Mesendoderm (in vitro differentiated cells): Measurements from ENCODE around the gene SLC25A13.

ENCODE experiments used
- DNase-seq: peaks from one replicate; pipeline ENCODE4 v3.0.0; 2013
- H2AK5ac ChIP-seq: 2 replicates; pipeline ENCODE4 v1.6.1; 2013; ENCODE audit warnings: low read length, inconsistent platforms
- H2BK120ac ChIP-seq: 2 replicates; pipeline ENCODE4 v1.6.1; 2013; ENCODE audit warnings: low read depth, mild to moderate bottlenecking, low read length, moderate library complexity, mixed read lengths
- H2BK15ac ChIP-seq: replicated peaks from 2 replicates; pipeline ENCODE4 v1.6.1; 2013; ENCODE audit warnings: low read depth, mild to moderate bottlenecking, moderate library complexity
- H2BK5ac ChIP-seq: 2 replicates; pipeline ENCODE4 v1.6.1; 2013; ENCODE audit warnings: low read length, inconsistent platforms
- H3K18ac ChIP-seq: 2 replicates; pipeline ENCODE4 v1.6.1; 2013; ENCODE audit warnings: mild to moderate bottlenecking, low read length, mixed read lengths
- H3K23ac ChIP-seq: one replicate; pipeline ENCODE4 v1.6.1; 2013; ENCODE audit warnings: low read length
- H3K27ac ChIP-seq: 2 replicates; pipeline ENCODE4 v1.5.1; 2013; ENCODE audit warnings: low read depth, mild to moderate bottlenecking, inconsistent platforms, low read length, moderate library complexity
- H3K27me3 ChIP-seq: 2 replicates; pipeline ENCODE4 v1.6.1; 2013; ENCODE audit warnings: low read length, control low read depth, mild to moderate bottlenecking, inconsistent platforms; ENCODE audit not compliant: insufficient read depth, poor library complexity
- H3K36me3 ChIP-seq: 2 replicates; pipeline ENCODE4 v1.6.1; 2013; ENCODE audit warnings: low read length, inconsistent platforms; ENCODE audit not compliant: control insufficient read depth, insufficient read depth
- H3K4ac ChIP-seq: one replicate; pipeline ENCODE4 v1.6.1; 2013; ENCODE audit warnings: low read depth, mild to moderate bottlenecking, low read length, moderate library complexity
- H3K4me1 ChIP-seq: 2 replicates; pipeline ENCODE4 v1.6.1; 2013; ENCODE audit warnings: low read depth, low read length, inconsistent platforms; ENCODE audit not compliant: control insufficient read depth
- H3K4me2 ChIP-seq: 2 replicates; pipeline ENCODE4 v1.6.1; 2013; ENCODE audit warnings: low read length
- H3K4me3 ChIP-seq: 2 replicates; pipeline ENCODE4 v1.5.1; 2013; ENCODE audit warnings: mild to moderate bottlenecking, low read length
- H3K56ac ChIP-seq: one replicate; pipeline ENCODE4 v1.6.1; 2013; ENCODE audit warnings: low read length
- H3K79me1 ChIP-seq: 2 replicates; pipeline ENCODE4 v1.6.1; 2013; ENCODE audit warnings: low read length, inconsistent platforms
- H3K79me2 ChIP-seq: 2 replicates; pipeline ENCODE4 v1.6.1; 2013; ENCODE audit warnings: mild to moderate bottlenecking, low read length; ENCODE audit not compliant: control insufficient read depth, insufficient read depth
- H3K9ac ChIP-seq: 2 replicates; pipeline ENCODE4 v1.6.1; 2013; ENCODE audit warnings: low read length, inconsistent platforms
- H4K5ac ChIP-seq: one replicate; pipeline ENCODE4 v1.6.1; 2013; ENCODE audit warnings: low read length
- H4K8ac ChIP-seq: one replicate; pipeline ENCODE4 v1.6.1; 2013; ENCODE audit warnings: low read depth, mild to moderate bottlenecking, control low read depth, low read length, moderate library complexity
- WGBS: extraction: QIAGEN DNeasy Blood & Tissue Kit; methylation state at CpG from one replicate; pipeline ENCODE4 v1.1.7; 2013; ENCODE audit warnings: low lambda C conversion rate, missing lambda C conversion rate; ENCODE audit not compliant: insufficient coverage; ENCODE audit errors: extremely low coverage; 5-methylcytosine and 5-hydroxymethylcytosine counted together

The SLC25A13 gene

GRCh38 chr7:96122746-96123145 lies 199.2 kb downstream of the SLC25A13 start:
- no peaks in the 10 kb centered on the region for H3K79me1 ChIP-seq
- no peak overlapping the region for H3K23ac ChIP-seq
- H2BK120ac ChIP-seq, result no peak overlapping the region
- H3K27ac ChIP-seq, result no peak overlapping the region
- no CpG with 5 or more reads among the region's 2 CpGs for WGBS
- H3K4me1 ChIP-seq, result peaks cover 8% of the 10 kb centered on the region
- no peak overlapping the region for H3K9ac ChIP-seq
- H3K4me3 ChIP-seq, result no peak overlapping the region
- no peak overlapping the region for H3K18ac ChIP-seq
- H2AK5ac ChIP-seq, result no peak overlapping the region
- no peaks in the 10 kb centered on the region for H3K79me2 ChIP-seq
- DNase-seq, result no peak
- no peak overlapping the region for H3K56ac ChIP-seq
- H3K4ac ChIP-seq, result no peak overlapping the region
- H3K27me3 ChIP-seq, result no peaks in the 10 kb centered on the region
- no peak overlapping the region for H2BK15ac ChIP-seq
- no peak overlapping the region for H4K8ac ChIP-seq
- no peak overlapping the region for H2BK5ac ChIP-seq
- H4K5ac ChIP-seq, result no peak overlapping the region
- no peak overlapping the region for H3K4me2 ChIP-seq
- no peaks in the 10 kb centered on the region for H3K36me3 ChIP-seq

- Histone ChIP-seq H3K79me1 (no peaks in the 10 kb centered on the region), H3K27ac (peak overlapping the region; percentile 44), H3K79me2 (no peaks in the 10 kb centered on the region), H3K9ac (no peak overlapping the region), H3K56ac (no peak overlapping the region), H2BK15ac (no peak overlapping the region), H4K8ac (no peak overlapping the region), H3K4me3 (no peak overlapping the region), H3K36me3 (no peaks in the 10 kb centered on the region), H3K4me1 (peaks cover 8% of the 10 kb centered on the region), H3K18ac (no peak overlapping the region), H4K5ac (no peak overlapping the region), H3K4me2 (no peak overlapping the region), H3K27me3 (no peaks in the 10 kb centered on the region), H2AK5ac (no peak overlapping the region), H2BK5ac (no peak overlapping the region), H3K23ac (no peak overlapping the region), H3K4ac (no peak overlapping the region), H2BK120ac (no peak overlapping the region)
- WGBS, result no CpG with 5 or more reads among the region's 6 CpGs
- DNase-seq, result peak; percentile 79
Measured at GRCh38 chr7:96121752-96122151, 200.1 kb downstream of the SLC25A13 start.

GRCh38 chr7:96120445-96121225 lies 201.3 kb downstream of the SLC25A13 start:
- H3K27me3 ChIP-seq, result no peaks in the 10 kb centered on the region
- no peak for DNase-seq
- no CpG with 5 or more reads among the region's 2 CpGs for WGBS
- no peak overlapping the region for H3K27ac ChIP-seq
- no peak overlapping the region for H3K56ac ChIP-seq
- no peaks in the 10 kb centered on the region for H3K79me1 ChIP-seq
- no peaks in the 10 kb centered on the region for H3K79me2 ChIP-seq
- no peak overlapping the region for H2BK120ac ChIP-seq
- no peak overlapping the region for H3K23ac ChIP-seq
- no peak overlapping the region for H3K4me3 ChIP-seq
- peak overlapping the region; percentile 92 for H2BK15ac ChIP-seq
- no peak overlapping the region for H3K4ac ChIP-seq
- H3K4me2 ChIP-seq, result no peak overlapping the region
- no peak overlapping the region for H3K9ac ChIP-seq
- peaks cover 8% of the 10 kb centered on the region for H3K4me1 ChIP-seq
- no peak overlapping the region for H3K18ac ChIP-seq
- H2AK5ac ChIP-seq, result no peak overlapping the region
- no peaks in the 10 kb centered on the region for H3K36me3 ChIP-seq
- no peak overlapping the region for H2BK5ac ChIP-seq
- H4K5ac ChIP-seq, result no peak overlapping the region
- peak overlapping the region; percentile 76 for H4K8ac ChIP-seq

GRCh38 chr7:96118449-96119001 lies 203.4 kb downstream of the SLC25A13 start:
- Histone ChIP-seq H2BK15ac (no peak overlapping the region), H3K23ac (no peak overlapping the region), H3K4me3 (no peak overlapping the region), H3K79me2 (no peaks in the 10 kb centered on the region), H4K5ac (no peak overlapping the region), H2AK5ac (no peak overlapping the region), H2BK5ac (no peak overlapping the region), H4K8ac (no peak overlapping the region), H3K4ac (no peak overlapping the region), H3K27ac (no peak overlapping the region), H3K4me2 (no peak overlapping the region), H3K27me3 (no peaks in the 10 kb centered on the region), H3K4me1 (peaks cover 8% of the 10 kb centered on the region), H3K9ac (no peak overlapping the region), H2BK120ac (no peak overlapping the region), H3K18ac (no peak overlapping the region), H3K79me1 (no peaks in the 10 kb centered on the region), H3K56ac (no peak overlapping the region), H3K36me3 (no peaks in the 10 kb centered on the region)
- peak; percentile 20 for DNase-seq
- WGBS, result no CpG with 5 or more reads among the region's 13 CpGs

DNA sequence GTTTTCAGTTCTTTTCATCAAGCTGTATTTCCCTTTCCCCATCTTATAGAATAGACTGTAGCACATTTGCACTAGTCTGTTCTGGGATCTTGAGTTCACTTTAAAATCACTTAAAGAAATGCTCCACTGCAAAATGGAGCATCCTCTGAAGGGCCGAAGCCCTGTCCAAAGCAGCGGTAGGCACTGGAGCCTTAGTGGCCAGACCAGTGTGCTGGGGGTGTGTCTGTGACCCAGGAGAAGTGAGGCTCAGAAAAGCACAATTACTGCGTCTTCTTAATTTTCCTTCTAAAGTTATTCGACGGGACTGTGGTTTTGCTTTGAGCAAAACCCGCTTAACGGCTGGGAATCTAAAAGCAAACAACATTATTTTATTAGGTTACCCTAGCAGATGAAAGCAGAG lies 205.7 kb downstream of the SLC25A13 start:
- Histone ChIP-seq H4K5ac (no peak overlapping the region), H3K4me3 (no peak overlapping the region), H2BK120ac (no peak overlapping the region), H3K27me3 (no peaks in the 10 kb centered on the region), H3K79me2 (no peaks in the 10 kb centered on the region), H3K56ac (no peak overlapping the region), H3K27ac (no peak overlapping the region), H4K8ac (no peak overlapping the region), H2BK15ac (no peak overlapping the region), H3K4me2 (no peak overlapping the region), H3K4me1 (peaks cover 8% of the 10 kb centered on the region), H2BK5ac (no peak overlapping the region), H3K18ac (peak overlapping the region; percentile 30), H3K9ac (no peak overlapping the region), H3K79me1 (no peaks in the 10 kb centered on the region), H2AK5ac (no peak overlapping the region), H3K36me3 (no peaks in the 10 kb centered on the region), H3K4ac (no peak overlapping the region), H3K23ac (no peak overlapping the region)
- WGBS, result no CpG with 5 or more reads among the region's 7 CpGs
- no peak for DNase-seq
